IMR-90 (cell line): ENCODE measurements around the gene SUPT3H.

Experiments
- BHLHE40 ChIP-seq: fragments of 150-350 bp; IDR thresholded peaks from 2 replicates; pipeline ENCODE4 v1.6.1; 2016; ENCODE audit warnings: mild to moderate bottlenecking, low read depth, low read length
- CEBPB ChIP-seq: IDR thresholded peaks from 2 replicates; pipeline ENCODE4 v1.6.1; 2012; ENCODE audit warnings: low read depth, low read length, improper control_type of control experiment
- CTCF ChIP-seq: conservative IDR thresholded peaks from 2 replicates; pipeline ENCODE4 v1.5.1; 2012; ENCODE audit warnings: mild to moderate bottlenecking, low read depth, low read length, improper control_type of control experiment
- ELK1 ChIP-seq: fragments of 150-350 bp; IDR thresholded peaks from 2 replicates; pipeline ENCODE4 v1.6.1; 2016; ENCODE audit warnings: low read depth, mild to moderate bottlenecking, low read length, moderate library complexity, borderline replicate concordance
- MAZ ChIP-seq: IDR thresholded peaks from 2 replicates; pipeline ENCODE4 v1.6.1; 2012; ENCODE audit warnings: low read depth, mild to moderate bottlenecking, low read length, improper control_type of control experiment, moderate library complexity, borderline replicate concordance
- POLR2A ChIP-seq: IDR thresholded peaks from 2 replicates; pipeline ENCODE4 v1.6.1; 2012; ENCODE audit warnings: mild to moderate bottlenecking, low read depth, low read length
- RAD21 ChIP-seq: IDR thresholded peaks from 2 replicates; pipeline ENCODE4 v1.6.1; 2012; ENCODE audit warnings: low read length, improper control_type of control experiment
- RCOR1 ChIP-seq: IDR thresholded peaks from 2 replicates; pipeline ENCODE4 v1.6.1; 2012; ENCODE audit warnings: mild to moderate bottlenecking, low read length, improper control_type of control experiment; ENCODE audit not compliant: insufficient replicate concordance
- RFX5 ChIP-seq: IDR thresholded peaks from 2 replicates; pipeline ENCODE4 v1.8.0; 2012; ENCODE audit warnings: low read depth, mild to moderate bottlenecking, low read length, moderate library complexity
- SMC3 ChIP-seq: fragments of 150-350 bp; IDR thresholded peaks from 2 replicates; pipeline ENCODE4 v1.6.1; 2016; ENCODE audit warnings: low read depth, mild to moderate bottlenecking, antibody characterized with exemption, low read length, moderate library complexity
- USF2 ChIP-seq: fragments of 150-350 bp; IDR thresholded peaks from 2 replicates; pipeline ENCODE4 v1.6.1; 2017; ENCODE audit warnings: mild to moderate bottlenecking, antibody characterized with exemption, low read length, low read depth

- TF ChIP-seq CTCF (no peak), POLR2A (no peak), USF2 (no peak), BHLHE40 (no peak), RAD21 (no peak), MAZ (no peak), CEBPB (no peak), SMC3 (no peak), RFX5 (no peak), ELK1 (no peak), RCOR1 (no peak)
These were observed 416.8 kb downstream of the SUPT3H start for GRCh38 chr6:44960898-44961297.
